A549 (cell line): ENCODE data around the gene CYB5B. TPM values are rescaled to one million over a fixed set of nuclear protein-coding genes. Genes with fewer than 3 reads are reported as not detected.

ENCODE experiments used
- ATAC-seq, 2 experiments: fragments of 200-7000 bp in 1 of 2; fragments of >200 bp in 1 of 2; cut with Nextera tagmentation in 1 of 2; cut with Tn5 transposase in 1 of 2; 3 replicates each; pipeline versions ENCODE4 v1.8.0 to v1.9.1; 2018 to 2020; ENCODE audit warnings: mild to moderate bottlenecking in 1 of 2, moderate library complexity in 1 of 2
- CTCF ChIA-PET: fragments of 300-600 bp; sonication (Branson Sonifier 250); formaldehyde crosslinking; extraction: SDS; loops from one replicate; lab custom pipeline; 2021; ENCODE audit warnings: antibody characterized with exemption, inconsistent platforms; lab: Yijun Ruan, JAX
- POLR2A ChIA-PET: fragments of 350-600 bp; formaldehyde crosslinking; extraction: SDS; loops from one replicate; lab custom pipeline; 2021; ENCODE audit warnings: antibody characterized with exemption, inconsistent platforms; lab: Yijun Ruan, JAX
- DNase-seq, 2 experiments: peaks; one replicate each; pipeline versions ENCODE4 v3.0.0 to v3.0.0-alpha.2; 2011 to 2016; ENCODE audit warnings: low read depth in 1 of 2, low spot score in 1 of 2
- FAIRE-seq: peaks from 2 replicates; lab custom pipeline; 2011; peaks lifted over from hg19 to GRCh38; lab: Jason Lieb, UNC
- H3K27ac ChIP-seq, 2 experiments: fragments of >200 bp; sonication (Bioruptor Twin); formaldehyde crosslinking; 3 replicates each; pipeline ENCODE4 v1.5.1; 2016 to 2017
- H3K4me1 ChIP-seq: fragments of >200 bp; sonication (Bioruptor Twin); formaldehyde crosslinking; 3 replicates; pipeline ENCODE4 v1.6.1; 2016
- H3K4me2 ChIP-seq: fragments of >200 bp; sonication (Bioruptor Twin); formaldehyde crosslinking; 3 replicates; pipeline ENCODE4 v1.6.1; 2016
- H3K4me3 ChIP-seq: fragments of >200 bp; sonication (Bioruptor Twin); formaldehyde crosslinking; 3 replicates; pipeline ENCODE4 v1.5.1; 2016
- H3K9me3 ChIP-seq: fragments of >200 bp; sonication (Bioruptor Twin); formaldehyde crosslinking; 3 replicates; pipeline ENCODE4 v1.6.1; 2016
- CBX8 ChIP-seq: fragments of 200-600 bp; sonication (generic); IDR thresholded peaks from 2 replicates; pipeline ENCODE4 v1.6.1; 2016
- EHMT2 ChIP-seq: fragments of 200-600 bp; sonication (generic); IDR thresholded peaks from 2 replicates; pipeline ENCODE4 v1.6.1; 2016; ENCODE audit warnings: antibody characterized with exemption, low read depth, mild to moderate bottlenecking, moderate library complexity
- EP300 ChIP-seq, 2 experiments: fragments of >200 bp; sonication (Bioruptor Twin); formaldehyde crosslinking; IDR thresholded peaks; 2 replicates in 1 of 2; 3 replicates in 1 of 2; pipeline ENCODE4 v1.6.1; 2016 to 2017
- ESRRA ChIP-seq: fragments of 150-350 bp; IDR thresholded peaks from 2 replicates; pipeline ENCODE4 v1.6.1; 2014; ENCODE audit warnings: mild to moderate bottlenecking, low read length, borderline replicate concordance
- FOXS1 ChIP-seq: fragments of 250-450 bp; sonication (Bioruptor Pico); IDR thresholded peaks from 2 replicates; pipeline ENCODE4 v1.5.0; 2020; ENCODE audit warnings: mild to moderate bottlenecking, moderate library complexity
- GATA3 ChIP-seq: IDR thresholded peaks from 2 replicates; pipeline ENCODE4 v1.6.1; 2012; ENCODE audit warnings: borderline replicate concordance
- HEYL ChIP-seq: fragments of 250-450 bp; sonication (Bioruptor Pico); IDR thresholded peaks from 2 replicates; pipeline ENCODE4 v1.8.0; 2021; ENCODE audit warnings: mild to moderate bottlenecking, moderate library complexity
- HOXA7 ChIP-seq: fragments of 250-450 bp; sonication (Bioruptor Pico); IDR thresholded peaks from 2 replicates; pipeline ENCODE4 v1.5.0; 2020; ENCODE audit warnings: mild to moderate bottlenecking, moderate library complexity
- HOXB5 ChIP-seq: fragments of 250-450 bp; sonication (Bioruptor Pico); IDR thresholded peaks from 2 replicates; pipeline ENCODE4 v1.5.0; 2020; ENCODE audit warnings: mild to moderate bottlenecking, moderate library complexity
- JUN ChIP-seq, 2 experiments: fragments of >200 bp; sonication (Bioruptor Twin); formaldehyde crosslinking; IDR thresholded peaks; 2 replicates in 1 of 2; 3 replicates in 1 of 2; pipeline ENCODE4 v1.6.1; 2016 to 2017
- JUNB ChIP-seq: fragments of >200 bp; sonication (Bioruptor Twin); formaldehyde crosslinking; IDR thresholded peaks from 2 replicates; pipeline ENCODE4 v1.6.1; 2016
- KDM1A ChIP-seq: fragments of 200-600 bp; sonication (generic); IDR thresholded peaks from 2 replicates; pipeline ENCODE4 v1.6.1; 2016; ENCODE audit warnings: low read depth, mild to moderate bottlenecking
- MAZ ChIP-seq: fragments of 150-350 bp; IDR thresholded peaks from 2 replicates; pipeline ENCODE4 v1.6.1; 2014; ENCODE audit warnings: antibody characterized with exemption, low read depth, low read length, borderline replicate concordance
- MYC ChIP-seq: IDR thresholded peaks from 2 replicates; pipeline ENCODE4 v1.6.1; 2012; ENCODE audit warnings: mild to moderate bottlenecking, inconsistent platforms, low read length, improper control_type of control experiment, borderline replicate concordance
- NFE2L2 ChIP-seq: fragments of 150-350 bp; conservative IDR thresholded peaks from 2 replicates; pipeline ENCODE4 v1.6.1; 2014; ENCODE audit warnings: low read length
- NPAS2 ChIP-seq: fragments of 250-450 bp; sonication (Bioruptor Pico); IDR thresholded peaks from 2 replicates; pipeline ENCODE4 v1.8.0; 2022; ENCODE audit warnings: mild to moderate bottlenecking, moderate library complexity, borderline replicate concordance
- NR3C1 ChIP-seq: fragments of >200 bp; sonication (Bioruptor Twin); formaldehyde crosslinking; IDR thresholded peaks from 3 replicates; pipeline ENCODE4 v1.6.1; 2017
- POLR2A ChIP-seq: IDR thresholded peaks from 2 replicates; pipeline ENCODE4 v1.6.1; 2012; ENCODE audit warnings: mild to moderate bottlenecking, low read length
- RAD21 ChIP-seq, 2 experiments: fragments of >200 bp in 1 of 2; sonication (Bioruptor Twin) in 1 of 2; formaldehyde crosslinking in 1 of 2; IDR thresholded peaks in 1 of 2; conservative IDR thresholded peaks in 1 of 2; 2 replicates in 1 of 2; 3 replicates in 1 of 2; pipeline ENCODE4 v1.6.1; 2012 to 2018; ENCODE audit warnings: inconsistent platforms in 1 of 2
- RFX5 ChIP-seq: fragments of 450-650 bp; IDR thresholded peaks from 2 replicates; pipeline ENCODE4 v1.7.1; 2014; ENCODE audit warnings: antibody characterized with exemption, mild to moderate bottlenecking, moderate library complexity
- RNF2 ChIP-seq: fragments of 200-600 bp; sonication (generic); IDR thresholded peaks from 2 replicates; pipeline ENCODE4 v1.6.1; 2016; ENCODE audit warnings: low read depth, mild to moderate bottlenecking, antibody characterized with exemption, moderate library complexity, borderline replicate concordance
- TFCP2L1 ChIP-seq: fragments of 250-450 bp; sonication (Bioruptor Pico); IDR thresholded peaks from 2 replicates; pipeline ENCODE4 v1.5.0; 2021; ENCODE audit warnings: mild to moderate bottlenecking
- TP53 ChIP-seq: fragments of 250-450 bp; sonication (Bioruptor Pico); IDR thresholded peaks from 2 replicates; pipeline ENCODE4 v1.5.0; 2021; ENCODE audit warnings: mild to moderate bottlenecking, moderate library complexity
- ZC3H11A ChIP-seq: fragments of 450-650 bp; IDR thresholded peaks from 2 replicates; pipeline ENCODE4 v1.6.1; 2014; ENCODE audit warnings: antibody characterized with exemption, mild to moderate bottlenecking
- WGBS: methylation state at CpG from one replicate; pipeline ENCODE4 v1.1.6; 2017; ENCODE audit errors: missing lambda C conversion rate; 5-methylcytosine and 5-hydroxymethylcytosine counted together
- polyA plus RNA-seq, 4 experiments: library from polyadenylated mRNA; depleted of rRNA in 3 of 4; stranded (reverse); fragments of >200 nt; fragmentation: RNase III in 1 of 4; extraction: RNeasy Plus Mini Kit Qiagen cat#74134 plus additional on column Dnase treatment in 1 of 4; gene quantifications; 2 replicates in 3 of 4; 3 replicates in 1 of 4; pipeline ENCODE4 v1.2.3, GENCODE V29; 2011 to 2017
- TF ChIP-seq, protein P1 (sequence below): IDR thresholded peaks from 2 replicates; pipeline ENCODE4 v1.6.1; 2012; ENCODE audit warnings: low read depth, borderline replicate concordance
- TF ChIP-seq, protein P2 (sequence below): fragments of >200 bp; sonication (Bioruptor Twin); formaldehyde crosslinking; IDR thresholded peaks from 3 replicates; pipeline ENCODE4 v1.6.1; 2016
- TF ChIP-seq, protein P3 (sequence below): fragments of 450-650 bp; IDR thresholded peaks from 2 replicates; pipeline ENCODE4 v1.6.1; 2014; ENCODE audit warnings: antibody characterized with exemption
- TF ChIP-seq, protein P4 (sequence below): fragments of 200-600 bp; sonication (generic); IDR thresholded peaks from 2 replicates; pipeline ENCODE4 v1.6.1; 2016; ENCODE audit warnings: antibody characterized with exemption, mild to moderate bottlenecking, moderate library complexity
- TF ChIP-seq, protein P5 (sequence below): IDR thresholded peaks from 2 replicates; pipeline ENCODE4 v1.6.1; 2012

Gene CYB5B
- polyA plus RNA-seq, 2 of the 4 experiments (the other 2 are of a cell fraction), result 248 to 477 TPM

DNA sequence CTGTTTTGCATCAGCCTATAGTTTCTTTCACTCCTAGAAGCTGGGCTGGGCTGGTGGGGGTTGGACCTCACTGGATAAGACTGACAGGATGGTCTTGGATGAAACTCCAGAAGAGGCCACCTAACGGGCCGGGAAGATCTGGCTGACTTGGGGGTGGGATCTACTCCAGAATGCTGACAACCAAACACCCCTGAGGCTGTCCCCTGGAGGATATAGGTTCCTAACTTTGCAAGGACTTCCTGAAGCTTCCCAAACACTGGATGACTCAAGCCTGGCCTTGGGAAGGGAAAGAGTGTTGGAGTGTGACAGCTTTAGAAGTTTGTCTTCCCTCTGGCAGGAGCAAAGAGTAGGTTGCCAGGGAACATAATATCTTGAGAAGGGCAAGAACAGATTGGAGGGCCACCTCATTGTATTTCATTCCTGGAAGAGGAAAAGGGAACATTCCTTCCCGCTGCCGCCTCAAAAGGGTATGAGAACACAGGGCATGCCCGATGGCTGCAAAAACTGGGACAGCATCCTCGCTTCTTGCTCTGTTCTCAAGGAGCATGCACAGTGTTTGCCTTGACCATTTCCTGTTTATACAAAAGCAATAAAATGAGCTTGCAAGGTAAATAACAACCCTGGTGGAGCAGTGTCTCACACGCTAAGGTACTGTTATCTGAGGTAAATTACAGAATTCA is 6.8 kb upstream of the CYB5B start (continued):
- TF ChIP-seq, protein P1, sequence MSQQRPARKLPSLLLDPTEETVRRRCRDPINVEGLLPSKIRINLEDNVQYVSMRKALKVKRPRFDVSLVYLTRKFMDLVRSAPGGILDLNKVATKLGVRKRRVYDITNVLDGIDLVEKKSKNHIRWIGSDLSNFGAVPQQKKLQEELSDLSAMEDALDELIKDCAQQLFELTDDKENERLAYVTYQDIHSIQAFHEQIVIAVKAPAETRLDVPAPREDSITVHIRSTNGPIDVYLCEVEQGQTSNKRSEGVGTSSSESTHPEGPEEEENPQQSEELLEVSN, result 0 out of 2 replicates have a peak, but pooled peaks have one; percentile 34
- TF ChIP-seq JUNB, result peak; percentile 47; the same call in 1 of the 2 replicates
- TF ChIP-seq HOXA7 (CRISPR knock-in tag), result no peak
- TF ChIP-seq MYC, result no peak
- no peak; a peak in 1 of 5 replicates for TF ChIP-seq RAD21 (conservative IDR thresholded peaks at IDR 0.05 in 1 of 2, IDR thresholded peaks at IDR 0.05 in 1 of 2)
- no peak for TF ChIP-seq FOXS1 (CRISPR knock-in tag)
- TF ChIP-seq HEYL (CRISPR knock-in tag), result no peak
- no peak for TF ChIP-seq NR3C1
- TF ChIP-seq TFCP2L1 (CRISPR knock-in tag), result no peak
- TF ChIP-seq CBX8, result no peak
- TF ChIP-seq, protein P2, sequence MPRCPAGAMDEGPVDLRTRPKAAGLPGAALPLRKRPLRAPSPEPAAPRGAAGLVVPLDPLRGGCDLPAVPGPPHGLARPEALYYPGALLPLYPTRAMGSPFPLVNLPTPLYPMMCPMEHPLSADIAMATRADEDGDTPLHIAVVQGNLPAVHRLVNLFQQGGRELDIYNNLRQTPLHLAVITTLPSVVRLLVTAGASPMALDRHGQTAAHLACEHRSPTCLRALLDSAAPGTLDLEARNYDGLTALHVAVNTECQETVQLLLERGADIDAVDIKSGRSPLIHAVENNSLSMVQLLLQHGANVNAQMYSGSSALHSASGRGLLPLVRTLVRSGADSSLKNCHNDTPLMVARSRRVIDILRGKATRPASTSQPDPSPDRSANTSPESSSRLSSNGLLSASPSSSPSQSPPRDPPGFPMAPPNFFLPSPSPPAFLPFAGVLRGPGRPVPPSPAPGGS, result 0 out of 3 replicates have a peak, but pooled peaks have one; percentile 14
- no peak for TF ChIP-seq KDM1A
- TF ChIP-seq TP53 (CRISPR knock-in tag), result 0 out of 2 replicates have a peak, but pooled peaks have one; percentile 24
- no peak; the same call in 1 of the 2 replicates for TF ChIP-seq HOXB5
- TF ChIP-seq EHMT2, result no peak
- TF ChIP-seq JUN (IDR thresholded peaks at IDR 0.05), result peak in 1 of 2 experiments; percentile 51; a peak in 1 of 5 replicates
- TF ChIP-seq, protein P3, sequence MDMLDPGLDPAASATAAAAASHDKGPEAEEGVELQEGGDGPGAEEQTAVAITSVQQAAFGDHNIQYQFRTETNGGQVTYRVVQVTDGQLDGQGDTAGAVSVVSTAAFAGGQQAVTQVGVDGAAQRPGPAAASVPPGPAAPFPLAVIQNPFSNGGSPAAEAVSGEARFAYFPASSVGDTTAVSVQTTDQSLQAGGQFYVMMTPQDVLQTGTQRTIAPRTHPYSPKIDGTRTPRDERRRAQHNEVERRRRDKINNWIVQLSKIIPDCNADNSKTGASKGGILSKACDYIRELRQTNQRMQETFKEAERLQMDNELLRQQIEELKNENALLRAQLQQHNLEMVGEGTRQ, result no peak
- no peak for TF ChIP-seq NPAS2 (CRISPR knock-in tag)

DNA sequence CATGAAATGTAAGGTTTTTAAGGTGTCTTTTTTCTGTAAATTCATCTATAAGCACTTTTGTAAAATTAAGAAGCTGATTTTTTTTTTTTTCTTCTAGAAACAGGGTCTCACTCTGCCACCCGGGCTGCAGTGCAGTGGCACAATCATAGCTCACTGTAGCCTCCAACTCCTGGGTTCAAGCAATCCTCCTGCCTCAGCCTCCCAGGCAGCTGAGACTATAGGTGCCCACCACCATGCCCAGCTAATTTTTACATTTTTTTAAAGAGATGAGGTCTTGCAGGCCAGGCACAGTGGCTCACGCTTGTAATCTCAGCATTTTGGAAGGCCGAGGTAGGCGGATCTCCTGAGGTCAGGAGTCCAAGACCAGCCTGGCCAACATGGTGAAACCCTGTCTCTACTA is 4.5 kb upstream of the CYB5B start:
- ATAC-seq (no peak), DNase-seq (no peak), FAIRE-seq (no peak)
- Histone ChIP-seq H3K4me3 (no peak overlapping the region), H3K4me1 (peaks cover 60% of the 10 kb centered on the region), H3K27ac (peak overlapping the region; percentile 69 to 80), H3K9me3 (no peaks in the 10 kb centered on the region), H3K4me2 (no peak overlapping the region)
- POLR2A ChIA-PET, result interaction anchor here (0.6 kb wide), 1 partner anchor 233 kb away, joined by 4 read pairs; no protein-coding TSS in a partner anchor
- CTCF ChIA-PET, result interaction anchor here (1.4 kb wide), 1 partner anchor 24 kb away, joined by 5 read pairs; no protein-coding TSS in a partner anchor
- WGBS, result 75% methylated on average over 4 of the region's 4 CpGs
- TF ChIP-seq RAD21 (conservative IDR thresholded peaks at IDR 0.05 in 1 of 2, IDR thresholded peaks at IDR 0.05 in 1 of 2) (no peak), HEYL (CRISPR knock-in tag) (no peak), MAZ (no peak), TFCP2L1 (CRISPR knock-in tag) (no peak)

DNA sequence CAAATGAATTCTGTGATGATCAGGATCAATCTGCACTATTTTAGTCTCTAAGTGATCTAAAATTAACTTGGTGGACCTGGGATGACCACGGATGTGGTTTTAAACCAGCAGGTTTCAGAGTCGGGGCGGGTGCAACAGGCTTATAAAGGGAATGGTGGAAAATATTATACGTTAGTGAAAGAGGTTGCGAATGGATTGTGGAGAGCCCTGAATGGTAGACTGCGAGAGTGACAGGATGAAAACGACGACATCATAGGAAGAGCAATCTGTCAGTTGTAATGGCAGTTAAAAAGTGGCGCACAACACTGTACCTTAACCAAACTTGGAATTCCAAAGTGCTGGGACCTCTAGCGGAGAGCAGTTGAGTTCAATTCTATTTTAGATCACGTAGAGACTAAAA is 1.2 kb upstream of the CYB5B start:
- H3K4me3 ChIP-seq, result no peak overlapping the region
- no peak for FAIRE-seq
- no peaks in the 10 kb centered on the region for H3K9me3 ChIP-seq
- DNase-seq, result no peak
- no peak for ATAC-seq
- ChIA-PET POLR2A (interaction anchor here (0.7 kb wide), 1 partner anchor 8 kb away, joined by 7 read pairs; no protein-coding TSS in a partner anchor), CTCF (no interaction called here)
- 95% methylated on average over 11 of the region's 11 CpGs for WGBS
- peaks cover 36% of the 10 kb centered on the region for H3K4me1 ChIP-seq
- H3K4me2 ChIP-seq, result no peak overlapping the region
- peak overlapping the region; percentile 10 to 90; a peak in 3 of 6 replicates for H3K27ac ChIP-seq
- TF ChIP-seq RFX5, result no peak
- TF ChIP-seq, protein P4, sequence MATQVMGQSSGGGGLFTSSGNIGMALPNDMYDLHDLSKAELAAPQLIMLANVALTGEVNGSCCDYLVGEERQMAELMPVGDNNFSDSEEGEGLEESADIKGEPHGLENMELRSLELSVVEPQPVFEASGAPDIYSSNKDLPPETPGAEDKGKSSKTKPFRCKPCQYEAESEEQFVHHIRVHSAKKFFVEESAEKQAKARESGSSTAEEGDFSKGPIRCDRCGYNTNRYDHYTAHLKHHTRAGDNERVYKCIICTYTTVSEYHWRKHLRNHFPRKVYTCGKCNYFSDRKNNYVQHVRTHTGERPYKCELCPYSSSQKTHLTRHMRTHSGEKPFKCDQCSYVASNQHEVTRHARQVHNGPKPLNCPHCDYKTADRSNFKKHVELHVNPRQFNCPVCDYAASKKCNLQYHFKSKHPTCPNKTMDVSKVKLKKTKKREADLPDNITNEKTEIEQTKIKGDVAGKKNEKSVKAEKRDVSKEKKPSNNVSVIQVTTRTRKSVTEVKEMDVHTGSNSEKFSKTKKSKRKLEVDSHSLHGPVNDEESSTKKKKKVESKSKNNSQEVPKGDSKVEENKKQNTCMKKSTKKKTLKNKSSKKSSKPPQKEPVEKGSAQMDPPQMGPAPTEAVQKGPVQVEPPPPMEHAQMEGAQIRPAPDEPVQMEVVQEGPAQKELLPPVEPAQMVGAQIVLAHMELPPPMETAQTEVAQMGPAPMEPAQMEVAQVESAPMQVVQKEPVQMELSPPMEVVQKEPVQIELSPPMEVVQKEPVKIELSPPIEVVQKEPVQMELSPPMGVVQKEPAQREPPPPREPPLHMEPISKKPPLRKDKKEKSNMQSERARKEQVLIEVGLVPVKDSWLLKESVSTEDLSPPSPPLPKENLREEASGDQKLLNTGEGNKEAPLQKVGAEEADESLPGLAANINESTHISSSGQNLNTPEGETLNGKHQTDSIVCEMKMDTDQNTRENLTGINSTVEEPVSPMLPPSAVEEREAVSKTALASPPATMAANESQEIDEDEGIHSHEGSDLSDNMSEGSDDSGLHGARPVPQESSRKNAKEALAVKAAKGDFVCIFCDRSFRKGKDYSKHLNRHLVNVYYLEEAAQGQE, result no peak
- TF ChIP-seq EP300 (IDR thresholded peaks at IDR 0.05), result no peak
- TF ChIP-seq TP53 (CRISPR knock-in tag), result no peak
- no peak for TF ChIP-seq ZC3H11A
- TF ChIP-seq HOXB5, result no peak
- TF ChIP-seq NFE2L2, result no peak
- no peak for TF ChIP-seq HOXA7 (CRISPR knock-in tag)
- TF ChIP-seq, protein P5, sequence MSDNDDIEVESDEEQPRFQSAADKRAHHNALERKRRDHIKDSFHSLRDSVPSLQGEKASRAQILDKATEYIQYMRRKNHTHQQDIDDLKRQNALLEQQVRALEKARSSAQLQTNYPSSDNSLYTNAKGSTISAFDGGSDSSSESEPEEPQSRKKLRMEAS, result no peak
- no peak for TF ChIP-seq NPAS2 (CRISPR knock-in tag)
- TF ChIP-seq GATA3, result no peak
- no peak for TF ChIP-seq POLR2A
- no peak for TF ChIP-seq MAZ
- no peak for TF ChIP-seq JUN (IDR thresholded peaks at IDR 0.05)
- TF ChIP-seq HEYL (CRISPR knock-in tag), result no peak
- TF ChIP-seq RNF2, result no peak
- TF ChIP-seq RAD21 (conservative IDR thresholded peaks at IDR 0.05 in 1 of 2, IDR thresholded peaks at IDR 0.05 in 1 of 2), result no peak
- no peak for TF ChIP-seq EHMT2
- no peak for TF ChIP-seq ESRRA
